ENCODE measurements around the gene CEP350.

DNA sequence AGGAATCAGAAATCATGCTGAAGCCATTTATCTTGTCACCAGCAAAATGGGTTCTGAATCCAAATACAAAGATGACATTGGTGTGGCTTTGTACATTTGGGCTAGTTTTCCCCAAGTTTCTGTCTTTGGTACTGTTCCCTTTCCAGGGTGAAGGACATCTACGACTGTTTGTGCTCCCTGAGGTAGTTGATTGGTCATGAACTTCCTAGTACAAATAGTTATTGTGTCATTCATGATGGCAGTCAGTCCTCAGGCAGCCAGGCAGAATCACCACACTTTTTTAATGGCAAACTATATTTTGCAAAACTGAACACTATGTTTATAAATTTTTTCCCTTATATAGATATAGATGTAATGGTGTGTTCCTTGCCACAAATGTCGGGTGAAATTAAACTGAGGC, 46.0 kb downstream of the CEP350 start:
- no peak for TF ChIP-seq CTCF (conservative IDR thresholded peaks at IDR 0.05; ENCODE audit: low read length)
- TF ChIP-seq EZH2phosphoT487 (IDR thresholded peaks at IDR 0.05; ENCODE audit: borderline replicate concordance) = no peak
